ENCODE results near the gene GUCA2A.

Gene GUCA2A

GRCh38 chr1:42179275-42179674 is 14.7 kb upstream of the GUCA2A start:
- peak; percentile 71 for DNase-seq (ENCODE audit: low read depth, low spot score)
- H3K4me3 ChIP-seq (ENCODE audit: low read length), result no peak overlapping the region

GRCh38 chr1:42178249-42178648 is 13.7 kb upstream of the GUCA2A start:
- no peak overlapping the region for H3K4me3 ChIP-seq (ENCODE audit: low read length)
- no peak for DNase-seq (ENCODE audit: low read depth, low spot score)

- H3K4me3 ChIP-seq (ENCODE audit: low read length), result no peak overlapping the region
- no peak for DNase-seq (ENCODE audit: low read depth, low spot score)
These were observed 13.0 kb upstream of the GUCA2A start for GRCh38 chr1:42177541-42177981.

- DNase-seq (ENCODE audit: low read depth, low spot score), result peak; percentile 64
- no peak overlapping the region for H3K4me3 ChIP-seq (ENCODE audit: low read length)
These were observed 12.5 kb upstream of the GUCA2A start for GRCh38 chr1:42176902-42177519.

- H3K4me3 ChIP-seq (ENCODE audit: low read length), result no peak overlapping the region
- no peak for DNase-seq (ENCODE audit: low read depth, low spot score)
These were observed 10.9 kb upstream of the GUCA2A start for GRCh38 chr1:42175314-42176054.

GRCh38 chr1:42173961-42174735 is 9.6 kb upstream of the GUCA2A start:
- DNase-seq (ENCODE audit: low read depth, low spot score), result no peak

GRCh38 chr1:42173155-42173933 is 8.8 kb upstream of the GUCA2A start:
- DNase-seq (ENCODE audit: low read depth, low spot score), result peak; percentile 54
- no peak overlapping the region for H3K4me3 ChIP-seq (ENCODE audit: low read length)

More at GRCh38 chr1:42173961-42174735, 9.6 kb upstream of the GUCA2A start:
- H3K4me3 ChIP-seq (ENCODE audit: low read length), result no peak overlapping the region

GRCh38 chr1:42172381-42173133 is 8.0 kb upstream of the GUCA2A start:
- DNase-seq (ENCODE audit: low read depth, low spot score), result no peak
- H3K4me3 ChIP-seq (ENCODE audit: low read length), result no peak overlapping the region

GRCh38 chr1:42171679-42172266 is 7.2 kb upstream of the GUCA2A start:
- H3K4me3 ChIP-seq (ENCODE audit: low read length), result no peak overlapping the region
- DNase-seq (ENCODE audit: low read depth, low spot score), result no peak

GRCh38 chr1:42170779-42171621 is 6.5 kb upstream of the GUCA2A start:
- H3K4me3 ChIP-seq (ENCODE audit: low read length), result no peak overlapping the region
- DNase-seq (ENCODE audit: low read depth, low spot score), result no peak

GRCh38 chr1:42168763-42169162 is 4.2 kb upstream of the GUCA2A start:
- no peak overlapping the region for H3K4me3 ChIP-seq (ENCODE audit: low read length)
- DNase-seq (ENCODE audit: low read depth, low spot score), result no peak

GRCh38 chr1:42168391-42168670 is 3.8 kb upstream of the GUCA2A start:
- no peak overlapping the region for H3K4me3 ChIP-seq (ENCODE audit: low read length)
- DNase-seq (ENCODE audit: low read depth, low spot score), result no peak

- DNase-seq (ENCODE audit: low read depth, low spot score), result no peak
- no peak overlapping the region for H3K4me3 ChIP-seq (ENCODE audit: low read length)
These were observed 3.3 kb upstream of the GUCA2A start for GRCh38 chr1:42167611-42168390.

GRCh38 chr1:42165511-42166210 is 1.1 kb upstream of the GUCA2A start:
- DNase-seq (ENCODE audit: low read depth, low spot score), result no peak

GRCh38 chr1:42163536-42164503 is 725 bp downstream of the GUCA2A start:
- no peak for DNase-seq (ENCODE audit: low read depth, low spot score)

More at GRCh38 chr1:42165511-42166210, 1.1 kb upstream of the GUCA2A start:
- no peak overlapping the region for H3K4me3 ChIP-seq (ENCODE audit: low read length)

More at GRCh38 chr1:42163536-42164503, 725 bp downstream of the GUCA2A start:
- H3K4me3 ChIP-seq (ENCODE audit: low read length), result no peak overlapping the region

All from Jurkat, Clone E6-1 (cell line).